ENCODE data around the gene FLCN.

FLCN gene

DNA sequence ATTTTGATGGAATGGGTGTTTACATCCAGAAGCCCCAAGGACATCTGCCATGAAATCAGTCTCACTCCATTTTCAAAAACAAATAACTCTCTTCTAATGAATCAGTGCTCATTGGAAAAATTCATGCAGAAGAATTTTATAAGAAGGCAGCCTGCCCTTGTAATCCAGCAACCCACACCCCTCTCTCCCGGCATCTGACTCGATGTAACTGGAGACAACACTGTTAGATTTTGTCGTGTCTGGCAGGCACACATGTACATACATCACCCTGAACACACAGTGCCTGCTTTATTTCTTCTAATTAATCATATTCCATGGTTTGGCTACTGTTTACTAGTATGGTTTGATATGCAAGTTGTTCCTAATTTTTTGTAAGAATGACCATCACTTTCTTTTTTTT is 19.0 kb downstream of the FLCN start:
- H3K4me3 ChIP-seq (ENCODE audit: low read depth in 1 of 2, low read length in 2 of 2) = no peak overlapping the region
- no peak overlapping the region for H3K4me2 ChIP-seq (ENCODE audit: insufficient read depth, low read length)
- ATAC-seq (ENCODE audit: insufficient read depth, low read depth) (no peak), DNase-seq (no peak)
- no peak overlapping the region for H3K27ac ChIP-seq (ENCODE audit: low read length)
- H3K9me3 ChIP-seq (ENCODE audit: insufficient read depth, low read length, severe bottlenecking) = no peaks in the 10 kb centered on the region
- no peaks in the 10 kb centered on the region for H3K4me1 ChIP-seq (ENCODE audit: insufficient read depth, low read length)
- H3K9ac ChIP-seq (ENCODE audit: low read depth, low read length) = no peak overlapping the region
- no peak overlapping the region for H2AFZ ChIP-seq (ENCODE audit: low read depth, low read length)
- no peaks in the 10 kb centered on the region for H3K27me3 ChIP-seq (ENCODE audit: insufficient read depth, low read length, poor library complexity)
- TF ChIP-seq EZH2 (IDR thresholded peaks at IDR 0.05; ENCODE audit: borderline replicate concordance, low read depth, low read length, severe bottlenecking) (no peak), CTCF (IDR thresholded peaks at IDR 0.05; ENCODE audit: borderline replicate concordance, extremely low read depth, low read length, poor library complexity, severe bottlenecking) (no peak)
- peaks cover 89% of the 10 kb centered on the region for H3K36me3 ChIP-seq (ENCODE audit: insufficient read depth, low read length)
- peaks cover 13% of the 10 kb centered on the region for H4K20me1 ChIP-seq (ENCODE audit: insufficient read depth, low read length)
- no peaks in the 10 kb centered on the region for H3K79me2 ChIP-seq (ENCODE audit: insufficient read depth, low read length)

DNA sequence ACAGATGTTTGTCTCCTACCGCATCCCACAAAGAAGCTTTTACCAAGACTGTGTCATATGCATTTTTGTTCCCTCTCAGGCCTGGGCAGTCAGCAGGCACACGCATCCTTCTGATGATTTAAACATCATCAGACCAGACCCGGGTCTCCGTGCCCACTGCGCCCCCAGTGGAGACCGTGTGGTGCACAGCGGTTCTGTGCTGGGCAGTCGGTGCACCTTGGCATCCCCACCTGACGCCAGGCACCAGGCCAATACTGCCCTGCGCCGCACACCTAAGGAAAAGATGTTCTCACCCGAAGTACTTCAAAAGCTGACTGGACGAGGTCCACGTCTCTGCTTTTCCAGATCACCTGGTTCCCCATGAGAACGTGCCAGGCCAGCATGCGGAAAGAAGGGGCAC is 20.2 kb downstream of the FLCN start:
- H3K27me3 ChIP-seq (ENCODE audit: insufficient read depth, low read length, poor library complexity) = no peaks in the 10 kb centered on the region
- no peak for ATAC-seq (ENCODE audit: insufficient read depth, low read depth)
- H4K20me1 ChIP-seq (ENCODE audit: insufficient read depth, low read length) = peaks cover 13% of the 10 kb centered on the region
- no peak overlapping the region for H3K9ac ChIP-seq (ENCODE audit: low read depth, low read length)
- no peaks in the 10 kb centered on the region for H3K4me1 ChIP-seq (ENCODE audit: insufficient read depth, low read length)
- no peak overlapping the region for H3K4me2 ChIP-seq (ENCODE audit: insufficient read depth, low read length)
- H3K9me3 ChIP-seq (ENCODE audit: insufficient read depth, low read length, severe bottlenecking) = no peaks in the 10 kb centered on the region
- no peak overlapping the region for H2AFZ ChIP-seq (ENCODE audit: low read depth, low read length)
- no peak for DNase-seq
- no peak overlapping the region for H3K4me3 ChIP-seq (ENCODE audit: low read depth in 1 of 2, low read length in 2 of 2)
- H3K27ac ChIP-seq (ENCODE audit: low read length) = no peak overlapping the region
- TF ChIP-seq EZH2 (IDR thresholded peaks at IDR 0.05; ENCODE audit: borderline replicate concordance, low read depth, low read length, severe bottlenecking) (no peak), CTCF (IDR thresholded peaks at IDR 0.05; ENCODE audit: borderline replicate concordance, extremely low read depth, low read length, poor library complexity, severe bottlenecking) (peak; percentile 29)
- H3K36me3 ChIP-seq (ENCODE audit: insufficient read depth, low read length) = peaks cover 85% of the 10 kb centered on the region
- H3K79me2 ChIP-seq (ENCODE audit: insufficient read depth, low read length) = no peaks in the 10 kb centered on the region

DNA sequence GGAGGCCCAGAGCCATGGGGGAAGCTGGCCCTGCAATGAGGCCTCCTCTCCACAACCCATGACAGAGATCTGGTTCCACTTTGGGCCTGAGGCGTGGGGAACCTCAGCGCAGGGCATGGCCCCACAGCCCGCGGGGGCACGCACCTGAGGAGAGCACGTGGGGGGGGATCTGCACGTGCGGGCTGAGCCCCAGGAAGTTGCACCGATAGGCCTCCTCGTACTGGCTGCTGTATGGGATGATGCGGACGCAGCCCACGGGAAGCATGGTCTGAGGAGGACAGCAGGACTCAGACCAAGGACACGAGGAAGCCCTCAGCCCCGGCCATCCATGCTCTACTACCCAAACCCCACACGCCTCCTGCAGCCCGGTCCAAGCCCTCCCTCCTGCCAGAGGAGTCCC is 20.7 kb downstream of the FLCN start:
- no peak overlapping the region for H2AFZ ChIP-seq (ENCODE audit: low read depth, low read length)
- no peak for ATAC-seq (ENCODE audit: insufficient read depth, low read depth)

More for the DNA sequence above, 20.7 kb downstream of the FLCN start:
- DNase-seq = no peak
- H3K9ac ChIP-seq (ENCODE audit: low read depth, low read length) = no peak overlapping the region
- H4K20me1 ChIP-seq (ENCODE audit: insufficient read depth, low read length) = peaks cover 13% of the 10 kb centered on the region
- H3K36me3 ChIP-seq (ENCODE audit: insufficient read depth, low read length) = peaks cover 84% of the 10 kb centered on the region
- no peaks in the 10 kb centered on the region for H3K79me2 ChIP-seq (ENCODE audit: insufficient read depth, low read length)
- H3K4me3 ChIP-seq (ENCODE audit: low read depth in 1 of 2, low read length in 2 of 2) = no peak overlapping the region
- H3K4me1 ChIP-seq (ENCODE audit: insufficient read depth, low read length) = no peaks in the 10 kb centered on the region
- no peak overlapping the region for H3K27ac ChIP-seq (ENCODE audit: low read length)
- no peaks in the 10 kb centered on the region for H3K27me3 ChIP-seq (ENCODE audit: insufficient read depth, low read length, poor library complexity)
- no peak overlapping the region for H3K4me2 ChIP-seq (ENCODE audit: insufficient read depth, low read length)
- H3K9me3 ChIP-seq (ENCODE audit: insufficient read depth, low read length, severe bottlenecking) = no peaks in the 10 kb centered on the region
- TF ChIP-seq EZH2 (IDR thresholded peaks at IDR 0.05; ENCODE audit: borderline replicate concordance, low read depth, low read length, severe bottlenecking) (no peak), CTCF (IDR thresholded peaks at IDR 0.05; ENCODE audit: borderline replicate concordance, extremely low read depth, low read length, poor library complexity, severe bottlenecking) (no peak)

All from DND-41 (cell line).